GM19025 (cell line): ENCODE data around the gene HIVEP3.

ENCODE experiments used
- ATAC-seq: cut with Tn5 transposase; IDR thresholded peaks from one replicate; pipeline ENCODE4 v1.9.1; 2021; ENCODE audit warnings: mild to moderate bottlenecking, low read depth, moderate library complexity; ENCODE audit not compliant: unreplicated experiment

HIVEP3 gene

GRCh38 chr1:41768583-41768982 lies 150.1 kb downstream of the HIVEP3 start:
- no peak for ATAC-seq

GRCh38 chr1:41767534-41768525 lies 150.9 kb downstream of the HIVEP3 start:
- no peak for ATAC-seq

- ATAC-seq, result no peak
These were observed 152.2 kb downstream of the HIVEP3 start for GRCh38 chr1:41766546-41766945.

GRCh38 chr1:41766041-41766440 lies 152.7 kb downstream of the HIVEP3 start:
- ATAC-seq, result no peak

- ATAC-seq, result no peak
These were observed 153.6 kb downstream of the HIVEP3 start for GRCh38 chr1:41765152-41765551.

GRCh38 chr1:41764656-41765055 lies 154.1 kb downstream of the HIVEP3 start:
- ATAC-seq, result no peak

- no peak for ATAC-seq
These were observed 155.9 kb downstream of the HIVEP3 start for GRCh38 chr1:41762777-41763176.

GRCh38 chr1:41762251-41762650 lies 156.5 kb downstream of the HIVEP3 start:
- no peak for ATAC-seq

- ATAC-seq, result no peak
These were observed 159.7 kb downstream of the HIVEP3 start for GRCh38 chr1:41758904-41759548.

GRCh38 chr1:41758500-41758899 lies 160.2 kb downstream of the HIVEP3 start:
- ATAC-seq, result no peak

- no peak for ATAC-seq
These were observed 164.2 kb downstream of the HIVEP3 start for GRCh38 chr1:41754540-41754939.

GRCh38 chr1:41752514-41753170 lies 166.1 kb downstream of the HIVEP3 start:
- ATAC-seq, result peak; percentile 27

GRCh38 chr1:41751804-41752513 lies 166.8 kb downstream of the HIVEP3 start:
- ATAC-seq, result peak; percentile 44

GRCh38 chr1:41749991-41750745 lies 168.6 kb downstream of the HIVEP3 start:
- no peak for ATAC-seq

- ATAC-seq, result no peak
These were observed 173.7 kb downstream of the HIVEP3 start for GRCh38 chr1:41745022-41745421.

GRCh38 chr1:41743366-41743765 lies 175.4 kb downstream of the HIVEP3 start:
- no peak for ATAC-seq

- ATAC-seq, result no peak
These were observed 176.5 kb downstream of the HIVEP3 start for GRCh38 chr1:41742219-41742618.

GRCh38 chr1:41741244-41741643 lies 177.5 kb downstream of the HIVEP3 start:
- no peak for ATAC-seq

- ATAC-seq, result no peak
These were observed 178.0 kb downstream of the HIVEP3 start for GRCh38 chr1:41740630-41741239.
